Ishikawa (cell line): ENCODE measurements around the gene DEXI.

Experiments
- CEBPB ChIP-seq: IDR thresholded peaks from 2 replicates; pipeline ENCODE4 v1.6.1; 2012
- CREB1 ChIP-seq: IDR thresholded peaks from 2 replicates; pipeline ENCODE4 v1.6.1; 2012; ENCODE audit warnings: low read depth
- EGR1 ChIP-seq: IDR thresholded peaks from 2 replicates; pipeline ENCODE4 v1.6.1; 2012
- EP300 ChIP-seq: IDR thresholded peaks from 2 replicates; pipeline ENCODE4 v1.6.1; 2012; ENCODE audit warnings: borderline replicate concordance
- FOXM1 ChIP-seq: IDR thresholded peaks from 2 replicates; pipeline ENCODE4 v1.6.1; 2012; ENCODE audit warnings: low read depth, borderline replicate concordance
- NFIC ChIP-seq: IDR thresholded peaks from 2 replicates; pipeline ENCODE4 v1.6.1; 2012
- RAD21 ChIP-seq: IDR thresholded peaks from 2 replicates; pipeline ENCODE4 v1.6.1; 2012; ENCODE audit warnings: low read depth
- REST ChIP-seq: IDR thresholded peaks from 2 replicates; pipeline ENCODE4 v1.6.1; 2012; ENCODE audit warnings: low read depth, mild to moderate bottlenecking
- TAF1 ChIP-seq: IDR thresholded peaks from 2 replicates; pipeline ENCODE4 v1.6.1; 2012; ENCODE audit warnings: low read depth, mild to moderate bottlenecking
- TCF12 ChIP-seq: IDR thresholded peaks from 2 replicates; pipeline ENCODE4 v1.6.1; 2012; ENCODE audit warnings: low read depth
- TEAD4 ChIP-seq: IDR thresholded peaks from 2 replicates; pipeline ENCODE4 v1.6.1; 2012
- USF1 ChIP-seq: IDR thresholded peaks from 2 replicates; pipeline ENCODE4 v1.6.1; 2012
- YY1 ChIP-seq: IDR thresholded peaks from 2 replicates; pipeline ENCODE4 v1.6.1; 2012; ENCODE audit warnings: low read depth
- ZBTB7A ChIP-seq: IDR thresholded peaks from 2 replicates; pipeline ENCODE4 v1.6.1; 2012; ENCODE audit warnings: low read depth
- TF ChIP-seq, protein P1 (sequence below): IDR thresholded peaks from 2 replicates; pipeline ENCODE4 v1.6.1; 2012

Gene DEXI

GRCh38 chr16:10922328-10923145 lies 19.7 kb downstream of the DEXI start:
- TF ChIP-seq ZBTB7A = no peak
- TF ChIP-seq, protein P1, sequence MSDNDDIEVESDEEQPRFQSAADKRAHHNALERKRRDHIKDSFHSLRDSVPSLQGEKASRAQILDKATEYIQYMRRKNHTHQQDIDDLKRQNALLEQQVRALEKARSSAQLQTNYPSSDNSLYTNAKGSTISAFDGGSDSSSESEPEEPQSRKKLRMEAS = no peak
- TF ChIP-seq FOXM1 = no peak
- no peak for TF ChIP-seq RAD21
- no peak for TF ChIP-seq YY1
- TF ChIP-seq CREB1 = no peak
- no peak for TF ChIP-seq USF1
- TF ChIP-seq EP300 = no peak
- TF ChIP-seq REST = no peak
- TF ChIP-seq TEAD4 = no peak
- no peak for TF ChIP-seq NFIC
- TF ChIP-seq EGR1 = no peak
- TF ChIP-seq CEBPB = no peak
- TF ChIP-seq TAF1 = no peak
- TF ChIP-seq TCF12 = no peak

DNA sequence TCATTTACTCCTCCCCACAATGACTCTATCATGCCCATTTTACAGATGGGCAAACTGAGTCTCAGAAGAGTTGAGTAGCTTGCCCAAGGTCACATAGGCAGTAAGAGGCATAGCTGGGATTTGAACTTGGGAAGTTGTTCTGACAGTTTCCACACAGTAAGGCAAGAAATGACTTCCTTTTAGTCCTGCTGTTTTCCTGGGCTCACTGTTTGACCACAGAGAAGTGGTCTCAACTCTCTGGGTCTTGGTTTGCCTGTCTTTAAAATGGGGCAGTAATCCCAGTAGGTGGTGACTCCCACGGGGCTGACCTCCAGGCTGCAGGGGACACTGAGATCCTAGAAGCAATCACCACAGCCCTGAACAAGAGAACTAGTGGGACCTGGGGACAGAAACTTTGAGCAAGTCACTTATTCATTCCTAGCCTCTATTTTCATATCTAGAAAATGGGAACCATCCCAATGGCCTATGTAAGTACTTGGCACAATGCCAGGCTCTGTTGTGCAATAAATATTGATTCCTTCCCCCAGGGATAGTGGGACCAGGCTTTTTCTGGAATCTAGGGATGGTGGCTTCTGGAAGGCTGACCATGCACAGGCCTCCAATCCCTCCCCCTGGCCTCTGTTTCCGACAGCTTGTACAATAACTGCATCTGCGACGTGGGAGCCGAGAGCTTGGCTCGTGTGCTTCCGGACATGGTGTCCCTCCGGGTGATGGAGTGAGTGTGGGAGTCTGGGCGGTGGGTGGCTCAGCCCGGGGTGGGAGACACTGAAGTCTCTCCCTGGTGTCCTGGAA lies 20.5 kb downstream of the DEXI start:
- TF ChIP-seq CREB1 (no peak), NFIC (peak; percentile 80), CEBPB (peak; percentile 86), TEAD4 (no peak), EGR1 (no peak)
- TF ChIP-seq, protein P1 = no peak

DNA sequence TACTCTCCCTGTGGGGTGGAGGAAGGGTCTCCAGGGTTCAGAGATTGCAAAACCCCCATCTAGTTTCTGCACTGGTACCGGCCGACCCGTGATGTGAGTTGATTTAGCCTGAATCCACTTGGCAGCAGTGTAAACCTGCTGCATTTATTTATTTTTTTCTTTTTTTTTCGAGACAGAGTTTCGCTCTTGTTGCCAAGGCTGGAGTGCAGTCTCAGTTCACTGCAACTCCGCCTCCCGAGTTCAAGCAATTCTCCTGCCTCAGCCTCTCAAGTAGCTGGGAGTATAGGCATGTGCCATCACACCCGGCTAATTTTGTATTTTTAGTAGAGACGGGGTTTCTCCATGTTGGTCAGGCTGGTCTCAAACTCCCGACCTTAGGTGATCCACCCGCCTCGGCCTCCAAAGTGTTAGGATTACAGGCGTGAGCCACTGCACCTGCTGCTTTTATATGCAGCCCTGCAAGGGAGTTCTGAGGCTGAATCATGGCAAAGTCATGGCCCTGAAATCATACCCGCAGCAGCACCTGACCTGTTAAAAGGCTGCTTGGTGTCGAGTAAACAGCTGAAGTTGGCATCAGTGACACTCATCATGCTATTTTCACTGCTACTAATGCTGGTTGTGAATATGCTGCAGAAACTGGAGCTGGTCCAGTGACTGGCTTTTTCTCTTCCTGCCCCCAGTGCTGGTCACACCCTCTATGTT lies 21.4 kb downstream of the DEXI start:
- TF ChIP-seq FOXM1 = no peak
- TF ChIP-seq REST = no peak
- no peak for TF ChIP-seq TAF1
- TF ChIP-seq, protein P1 = no peak
- no peak for TF ChIP-seq CEBPB
- no peak for TF ChIP-seq NFIC
- TF ChIP-seq EGR1 = no peak
- no peak for TF ChIP-seq ZBTB7A
- no peak for TF ChIP-seq YY1
- TF ChIP-seq EP300 = no peak
- TF ChIP-seq TCF12 = no peak
- TF ChIP-seq RAD21 = no peak
- no peak for TF ChIP-seq TEAD4
- TF ChIP-seq CREB1 = no peak
- no peak for TF ChIP-seq USF1

- no peak for TF ChIP-seq YY1
- no peak for TF ChIP-seq TEAD4
- no peak for TF ChIP-seq REST
- no peak for TF ChIP-seq TAF1
- no peak for TF ChIP-seq TCF12
- TF ChIP-seq RAD21 = no peak
Observed at GRCh38 chr16:10919003-10919351, 23.3 kb downstream of the DEXI start.
